ENCODE results near the gene TMED4. TPM values are rescaled to one million over a fixed set of nuclear protein-coding genes. Genes with fewer than 3 reads are reported as not detected.

TMED4 gene
- total and polyA plus RNA-seq, 2 of the 13 experiments (the other 11 are each of a cell fraction or from before 2014, with no cell fraction given) = 81.4 to 109 TPM

DNA sequence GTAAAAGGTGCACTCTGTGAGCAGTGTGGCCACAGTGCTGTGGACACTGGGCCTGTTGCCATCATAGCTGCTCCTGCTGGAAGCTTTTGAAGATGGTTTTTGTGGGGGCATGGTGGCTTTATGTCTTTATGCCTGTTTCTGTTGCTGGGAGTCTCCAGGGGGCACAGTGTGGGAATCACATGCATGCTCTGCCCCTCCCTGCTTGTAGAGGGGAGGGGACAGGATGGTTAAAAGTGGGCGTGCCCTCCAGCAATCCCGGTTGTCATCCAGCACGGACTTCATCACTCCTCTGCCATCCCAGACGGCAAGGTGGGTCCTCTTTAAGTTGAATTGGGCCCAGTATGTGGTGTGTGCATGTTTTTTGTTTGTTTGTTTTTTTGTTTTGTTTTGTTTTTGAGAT is 44.6 kb upstream of the TMED4 start (continued):
- TF ChIP-seq ZBTB40 (IDR thresholded peaks at IDR 0.05) = no peak
- TF ChIP-seq ZBTB40 (CRISPR knock-in tag; IDR thresholded peaks at IDR 0.05) = no peak
- no peak for TF ChIP-seq GTF3A (CRISPR knock-in tag; conservative IDR thresholded peaks at IDR 0.05)
- no peak for TF ChIP-seq ZIK1 (CRISPR knock-in tag; IDR thresholded peaks at IDR 0.05; ENCODE audit: borderline replicate concordance, low read depth)
- TF ChIP-seq ZBTB10 (CRISPR knock-in tag; IDR thresholded peaks at IDR 0.05; ENCODE audit: borderline replicate concordance) = no peak
- TF ChIP-seq ZNF292 (CRISPR knock-in tag; IDR thresholded peaks at IDR 0.05; ENCODE audit: borderline replicate concordance, low read depth) = no peak
